WTC11 (cell line): Measurements from ENCODE around the gene SRD5A1. TPM values are rescaled to one million over a fixed set of nuclear protein-coding genes. Genes with fewer than 3 reads are reported as not detected.

Experiments
- ATAC-seq: fragments of 200-7000 bp; cut with Tn5 transposase; 2 replicates; pipeline ENCODE4 v1.10.0; 2021; ENCODE audit warnings: mild to moderate bottlenecking, moderate library complexity
- CTCF ChIA-PET: fragments of 300-600 bp; sonication (Branson Sonifier 250); formaldehyde crosslinking; loops from one replicate; lab custom pipeline; 2021; ENCODE audit warnings: antibody characterized with exemption; lab: Charles Lee
- POLR2A ChIA-PET: fragments of 350-600 bp; sonication (Branson Sonifier 250); formaldehyde crosslinking; loops from one replicate; lab custom pipeline; 2021; ENCODE audit warnings: antibody characterized with exemption; lab: Charles Lee
- DNase-seq: peaks from one replicate; pipeline ENCODE4 v3.0.0; 2021; ENCODE audit warnings: low spot score
- H3K27ac Mint-ChIP-seq: 2 replicates; pipeline ENCODE4 v1.8.0; 2021; ENCODE audit warnings: mixed read lengths
- H3K27me3 Mint-ChIP-seq: 2 replicates; pipeline ENCODE4 v1.8.0; 2021; ENCODE audit warnings: low read depth, mild to moderate bottlenecking, moderate library complexity, mixed read lengths
- H3K36me3 Mint-ChIP-seq: 2 replicates; pipeline ENCODE4 v1.8.0; 2021; ENCODE audit warnings: mixed read lengths
- H3K4me1 Mint-ChIP-seq: 2 replicates; pipeline ENCODE4 v1.8.0; 2022; ENCODE audit warnings: mixed read lengths
- H3K4me3 Mint-ChIP-seq: 2 replicates; pipeline ENCODE4 v1.8.0; 2021; ENCODE audit warnings: mild to moderate bottlenecking, moderate library complexity, mixed read lengths
- H3K9me3 Mint-ChIP-seq: 2 replicates; pipeline ENCODE4 v1.8.0; 2021; ENCODE audit warnings: mixed read lengths
- AFF4 ChIP-seq: sonication (generic); formaldehyde crosslinking; IDR thresholded peaks from 2 replicates; pipeline ENCODE4 v1.8.1; 2023; ENCODE audit warnings: mild to moderate bottlenecking, missing genetic modification reagents, borderline replicate concordance
- CBFB ChIP-seq: sonication (generic); formaldehyde crosslinking; IDR thresholded peaks from 2 replicates; pipeline ENCODE4 v1.8.1; 2022; ENCODE audit warnings: mild to moderate bottlenecking, low read depth, missing genetic modification reagents
- EMX1 ChIP-seq: fragments of 250-450 bp; sonication (Bioruptor Pico); IDR thresholded peaks from 2 replicates; pipeline ENCODE4 v1.8.0; 2021; ENCODE audit warnings: mild to moderate bottlenecking
- ETV6 ChIP-seq: sonication (generic); formaldehyde crosslinking; IDR thresholded peaks from 2 replicates; pipeline ENCODE4 v1.8.1; 2022; ENCODE audit warnings: mild to moderate bottlenecking, missing genetic modification reagents
- FOXJ3 ChIP-seq: sonication (generic); formaldehyde crosslinking; IDR thresholded peaks from 2 replicates; pipeline ENCODE4 v1.9.0; 2021; ENCODE audit warnings: missing genetic modification reagents, mild to moderate bottlenecking, borderline replicate concordance
- HMGA2 ChIP-seq: fragments of 250-450 bp; sonication (Bioruptor Pico); IDR thresholded peaks from 2 replicates; pipeline ENCODE4 v1.4.0; 2021; ENCODE audit warnings: mild to moderate bottlenecking, moderate library complexity
- IRF1 ChIP-seq: sonication (generic); formaldehyde crosslinking; IDR thresholded peaks from 2 replicates; pipeline ENCODE4 v1.8.0; 2023; ENCODE audit warnings: missing genetic modification reagents
- JAZF1 ChIP-seq: fragments of 250-450 bp; sonication (Bioruptor Pico); IDR thresholded peaks from 2 replicates; pipeline ENCODE4 v1.9.0; 2021; ENCODE audit warnings: moderate library complexity, mild to moderate bottlenecking, inconsistent platforms
- JUN ChIP-seq: sonication (generic); formaldehyde crosslinking; IDR thresholded peaks from 2 replicates; pipeline ENCODE4 v1.8.0; 2023; ENCODE audit warnings: mild to moderate bottlenecking, missing genetic modification reagents
- KAT7 ChIP-seq: sonication (generic); formaldehyde crosslinking; IDR thresholded peaks from 2 replicates; pipeline ENCODE4 v1.8.1; 2023; ENCODE audit warnings: missing genetic modification reagents, mild to moderate bottlenecking, borderline replicate concordance
- PRRX2 ChIP-seq: fragments of 250-450 bp; sonication (Bioruptor Pico); IDR thresholded peaks from 2 replicates; pipeline ENCODE4 v1.8.0; 2021; ENCODE audit warnings: mild to moderate bottlenecking
- USF1 ChIP-seq: sonication (generic); formaldehyde crosslinking; IDR thresholded peaks from 2 replicates; pipeline ENCODE4 v1.8.0; 2022; ENCODE audit warnings: mild to moderate bottlenecking, missing genetic modification reagents
- ZNF138 ChIP-seq: sonication (generic); formaldehyde crosslinking; conservative IDR thresholded peaks from 2 replicates; pipeline ENCODE4 v1.8.1; 2022; ENCODE audit warnings: mild to moderate bottlenecking, moderate library complexity, missing genetic modification reagents
- ZNF232 ChIP-seq: sonication (generic); formaldehyde crosslinking; IDR thresholded peaks from 2 replicates; pipeline ENCODE4 v1.8.0; 2022; ENCODE audit warnings: mild to moderate bottlenecking, missing genetic modification reagents
- ZNF423 ChIP-seq: fragments of 250-450 bp; sonication (Bioruptor Pico); IDR thresholded peaks from 2 replicates; pipeline ENCODE4 v2.1.2; 2022; ENCODE audit warnings: mild to moderate bottlenecking, moderate library complexity
- ZNF532 ChIP-seq: fragments of 250-450 bp; sonication (Bioruptor Pico); IDR thresholded peaks from 2 replicates; pipeline ENCODE4 v1.9.0; 2021; ENCODE audit warnings: mild to moderate bottlenecking, borderline replicate concordance
- total RNA-seq: library from RNA; stranded (reverse); gene quantifications from 3 replicates; pipeline ENCODE4 v1.2.3, GENCODE V29; 2021
- TF ChIP-seq, protein P1 (sequence below): sonication (generic); formaldehyde crosslinking; IDR thresholded peaks from 2 replicates; pipeline ENCODE4 v1.8.0; 2022; ENCODE audit warnings: mild to moderate bottlenecking, missing genetic modification reagents
- TF ChIP-seq, protein P2 (sequence below): sonication (generic); formaldehyde crosslinking; IDR thresholded peaks from 2 replicates; pipeline ENCODE4 v1.8.1; 2022; ENCODE audit warnings: mild to moderate bottlenecking, missing genetic modification reagents, moderate library complexity, borderline replicate concordance
- TF ChIP-seq, protein P3 (sequence below): sonication (generic); formaldehyde crosslinking; IDR thresholded peaks from 2 replicates; pipeline ENCODE4 v1.8.0; 2023; ENCODE audit warnings: mild to moderate bottlenecking, missing genetic modification reagents

Gene SRD5A1
- total RNA-seq, 1 experiment from 2014 or later: 36.9 TPM

DNA sequence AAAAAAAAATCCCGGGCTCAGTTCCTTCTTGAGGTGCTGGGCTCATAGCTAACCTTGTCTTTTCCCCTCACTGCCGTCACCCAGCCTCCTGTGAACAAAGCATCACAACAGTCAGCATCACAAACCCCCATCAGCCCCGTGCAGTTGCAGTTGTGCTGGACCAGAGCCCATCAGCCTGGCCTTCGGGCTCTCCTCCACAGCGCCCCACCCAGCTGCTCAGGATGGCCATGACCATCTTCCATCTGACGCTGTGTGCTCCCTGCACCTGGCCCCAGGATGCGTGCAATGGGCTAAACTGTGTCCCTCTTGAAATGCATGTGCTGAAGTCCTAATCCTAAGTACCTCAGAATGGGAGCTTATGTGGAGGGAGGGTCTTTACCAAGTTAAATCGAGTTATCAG, 48.5 kb upstream of the SRD5A1 start:
- TF ChIP-seq, protein P1, sequence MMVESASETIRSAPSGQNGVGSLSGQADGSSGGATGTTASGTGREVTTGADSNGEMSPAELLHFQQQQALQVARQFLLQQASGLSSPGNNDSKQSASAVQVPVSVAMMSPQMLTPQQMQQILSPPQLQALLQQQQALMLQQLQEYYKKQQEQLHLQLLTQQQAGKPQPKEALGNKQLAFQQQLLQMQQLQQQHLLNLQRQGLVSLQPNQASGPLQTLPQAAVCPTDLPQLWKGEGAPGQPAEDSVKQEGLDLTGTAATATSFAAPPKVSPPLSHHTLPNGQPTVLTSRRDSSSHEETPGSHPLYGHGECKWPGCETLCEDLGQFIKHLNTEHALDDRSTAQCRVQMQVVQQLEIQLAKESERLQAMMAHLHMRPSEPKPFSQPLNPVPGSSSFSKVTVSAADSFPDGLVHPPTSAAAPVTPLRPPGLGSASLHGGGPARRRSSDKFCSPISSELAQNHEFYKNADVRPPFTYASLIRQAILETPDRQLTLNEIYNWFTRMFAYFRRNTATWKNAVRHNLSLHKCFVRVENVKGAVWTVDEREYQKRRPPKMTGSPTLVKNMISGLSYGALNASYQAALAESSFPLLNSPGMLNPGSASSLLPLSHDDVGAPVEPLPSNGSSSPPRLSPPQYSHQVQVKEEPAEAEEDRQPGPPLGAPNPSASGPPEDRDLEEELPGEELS: no peak
- no peak for TF ChIP-seq AFF4 (CRISPR knock-in tag)
- no peak for TF ChIP-seq ZNF423 (CRISPR knock-in tag)
- no peak for TF ChIP-seq ETV6 (CRISPR knock-in tag)
- TF ChIP-seq FOXJ3 (CRISPR knock-in tag): no peak
- no peak for TF ChIP-seq JAZF1 (CRISPR knock-in tag)
- TF ChIP-seq ZNF232 (CRISPR knock-in tag): no peak
- TF ChIP-seq IRF1 (CRISPR knock-in tag): no peak
- TF ChIP-seq JUN (CRISPR knock-in tag): no peak
- TF ChIP-seq CBFB (CRISPR knock-in tag): no peak
- TF ChIP-seq EMX1 (CRISPR knock-in tag): no peak
- TF ChIP-seq KAT7 (CRISPR knock-in tag): no peak
- TF ChIP-seq ZNF138 (CRISPR knock-in tag): no peak
- TF ChIP-seq USF1 (CRISPR knock-in tag): no peak
- TF ChIP-seq, protein P2, sequence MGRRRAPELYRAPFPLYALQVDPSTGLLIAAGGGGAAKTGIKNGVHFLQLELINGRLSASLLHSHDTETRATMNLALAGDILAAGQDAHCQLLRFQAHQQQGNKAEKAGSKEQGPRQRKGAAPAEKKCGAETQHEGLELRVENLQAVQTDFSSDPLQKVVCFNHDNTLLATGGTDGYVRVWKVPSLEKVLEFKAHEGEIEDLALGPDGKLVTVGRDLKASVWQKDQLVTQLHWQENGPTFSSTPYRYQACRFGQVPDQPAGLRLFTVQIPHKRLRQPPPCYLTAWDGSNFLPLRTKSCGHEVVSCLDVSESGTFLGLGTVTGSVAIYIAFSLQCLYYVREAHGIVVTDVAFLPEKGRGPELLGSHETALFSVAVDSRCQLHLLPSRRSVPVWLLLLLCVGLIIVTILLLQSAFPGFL (CRISPR knock-in tag): no peak
- TF ChIP-seq ZNF532 (CRISPR knock-in tag): no peak
- TF ChIP-seq, protein P3, sequence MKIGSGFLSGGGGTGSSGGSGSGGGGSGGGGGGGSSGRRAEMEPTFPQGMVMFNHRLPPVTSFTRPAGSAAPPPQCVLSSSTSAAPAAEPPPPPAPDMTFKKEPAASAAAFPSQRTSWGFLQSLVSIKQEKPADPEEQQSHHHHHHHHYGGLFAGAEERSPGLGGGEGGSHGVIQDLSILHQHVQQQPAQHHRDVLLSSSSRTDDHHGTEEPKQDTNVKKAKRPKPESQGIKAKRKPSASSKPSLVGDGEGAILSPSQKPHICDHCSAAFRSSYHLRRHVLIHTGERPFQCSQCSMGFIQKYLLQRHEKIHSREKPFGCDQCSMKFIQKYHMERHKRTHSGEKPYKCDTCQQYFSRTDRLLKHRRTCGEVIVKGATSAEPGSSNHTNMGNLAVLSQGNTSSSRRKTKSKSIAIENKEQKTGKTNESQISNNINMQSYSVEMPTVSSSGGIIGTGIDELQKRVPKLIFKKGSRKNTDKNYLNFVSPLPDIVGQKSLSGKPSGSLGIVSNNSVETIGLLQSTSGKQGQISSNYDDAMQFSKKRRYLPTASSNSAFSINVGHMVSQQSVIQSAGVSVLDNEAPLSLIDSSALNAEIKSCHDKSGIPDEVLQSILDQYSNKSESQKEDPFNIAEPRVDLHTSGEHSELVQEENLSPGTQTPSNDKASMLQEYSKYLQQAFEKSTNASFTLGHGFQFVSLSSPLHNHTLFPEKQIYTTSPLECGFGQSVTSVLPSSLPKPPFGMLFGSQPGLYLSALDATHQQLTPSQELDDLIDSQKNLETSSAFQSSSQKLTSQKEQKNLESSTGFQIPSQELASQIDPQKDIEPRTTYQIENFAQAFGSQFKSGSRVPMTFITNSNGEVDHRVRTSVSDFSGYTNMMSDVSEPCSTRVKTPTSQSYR (CRISPR knock-in tag): no peak
- TF ChIP-seq HMGA2 (CRISPR knock-in tag): no peak
- TF ChIP-seq PRRX2 (CRISPR knock-in tag): no peak
- H3K36me3 Mint-ChIP-seq: no peaks in the 10 kb centered on the region
- peaks cover 15% of the 10 kb centered on the region for H3K4me1 Mint-ChIP-seq
- H3K4me3 Mint-ChIP-seq: peak overlapping the region; percentile 34
- no peaks in the 10 kb centered on the region for H3K9me3 Mint-ChIP-seq
- H3K27ac Mint-ChIP-seq: no peak overlapping the region
- POLR2A ChIA-PET: interaction anchor here (0.6 kb wide), 1 partner anchor 791 kb away, joined by 4 read pairs; no protein-coding TSS in a partner anchor
- CTCF ChIA-PET: no interaction called here
- ATAC-seq (no peak), DNase-seq (no peak)
- peaks cover 66% of the 10 kb centered on the region for H3K27me3 Mint-ChIP-seq
